GM18508 (cell line): ENCODE results near the gene SCARB1.

Experiments used
- ATAC-seq: cut with Tn5 transposase; IDR thresholded peaks from one replicate; pipeline ENCODE4 v1.9.1; 2021; ENCODE audit warnings: moderate number of reproducible peaks; ENCODE audit not compliant: insufficient read depth, unreplicated experiment

The SCARB1 gene

DNA sequence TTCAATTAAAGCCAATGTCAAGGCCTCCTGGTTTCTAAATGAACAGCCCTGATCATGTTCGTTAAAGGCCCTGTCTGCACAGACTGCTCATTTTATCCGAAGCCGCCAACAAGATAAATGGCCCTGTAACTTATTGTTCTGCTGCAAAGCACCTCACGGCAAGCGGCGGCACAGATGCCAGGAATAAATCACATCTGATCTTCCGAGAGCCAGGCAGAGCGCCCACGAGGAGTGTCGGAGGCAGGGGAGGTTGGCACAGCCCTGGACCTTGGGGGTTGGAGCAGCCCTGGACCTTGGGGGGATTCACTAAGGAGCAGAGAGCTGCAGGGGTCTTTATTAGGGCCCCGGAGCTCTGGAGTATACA, 110.5 kb downstream of the SCARB1 start:
- ATAC-seq, result no peak

DNA sequence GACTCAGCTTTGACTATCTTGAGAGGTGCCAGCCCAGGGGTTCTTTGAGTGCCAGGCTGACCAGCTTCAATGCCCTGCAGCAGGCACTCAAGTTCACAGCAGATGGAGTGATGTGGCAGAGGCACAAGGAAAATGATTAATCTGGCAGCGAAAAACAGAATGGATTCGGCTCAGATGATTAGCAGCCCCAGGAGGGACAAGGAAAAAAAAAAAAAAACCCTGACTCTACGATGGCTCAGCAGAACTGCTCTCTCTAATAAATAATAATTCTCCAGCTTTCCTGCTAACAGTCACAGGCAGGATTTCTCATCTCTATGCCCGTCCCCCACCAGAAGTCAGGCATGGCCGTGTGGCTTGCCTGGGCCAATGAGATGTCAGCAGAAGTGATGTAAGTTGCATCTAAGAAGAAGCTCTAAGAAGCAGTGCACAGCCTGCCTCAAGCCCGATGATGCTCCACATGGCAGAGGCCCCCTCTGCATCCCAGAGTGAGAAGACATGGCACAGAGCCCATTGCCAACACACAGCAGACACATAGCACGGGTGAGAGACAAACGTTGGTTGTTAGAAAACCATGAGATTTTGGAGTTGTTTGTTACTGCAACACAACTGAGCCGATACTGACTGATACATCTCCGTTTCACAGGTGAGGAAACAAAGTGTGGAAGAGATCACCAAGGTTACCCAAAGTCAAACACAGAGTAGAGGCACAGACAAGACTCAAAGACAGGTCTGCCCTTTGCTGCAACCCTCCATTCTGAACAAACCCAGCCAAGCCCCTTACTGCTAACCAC, 111.0 kb downstream of the SCARB1 start:
- ATAC-seq, result no peak

DNA sequence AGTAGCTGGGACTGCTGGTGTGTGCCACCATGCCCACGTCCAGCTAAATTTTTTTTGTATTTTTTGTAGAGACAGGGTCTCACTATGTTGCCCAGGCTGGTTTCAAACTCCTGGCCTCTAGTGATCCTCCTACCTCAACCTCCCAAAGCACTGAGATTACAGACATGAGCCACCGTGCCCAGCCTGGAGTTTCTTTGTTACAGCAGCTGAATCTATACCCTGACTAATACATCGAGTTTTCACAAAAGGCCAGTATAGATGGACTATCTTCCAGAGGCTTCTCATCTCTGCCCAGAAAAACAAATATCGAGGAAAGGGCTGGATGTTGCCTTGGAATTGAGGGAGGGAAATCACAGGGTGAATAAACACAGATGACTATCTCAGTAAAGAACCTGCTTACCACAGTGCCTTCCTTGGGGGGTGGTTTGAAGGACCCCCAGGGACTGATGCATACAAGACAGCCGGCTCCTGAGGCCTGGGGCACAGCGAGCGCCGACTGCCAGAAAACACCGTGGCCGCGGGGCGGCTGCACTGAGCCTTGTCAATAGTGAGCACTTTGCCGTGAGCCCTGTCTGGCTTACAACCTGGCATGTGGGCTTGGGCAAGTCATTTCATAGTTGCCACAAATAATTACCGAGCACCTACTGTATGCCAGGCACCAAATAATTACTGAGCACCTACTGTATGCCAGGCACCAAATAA, 111.9 kb downstream of the SCARB1 start:
- no peak for ATAC-seq

DNA sequence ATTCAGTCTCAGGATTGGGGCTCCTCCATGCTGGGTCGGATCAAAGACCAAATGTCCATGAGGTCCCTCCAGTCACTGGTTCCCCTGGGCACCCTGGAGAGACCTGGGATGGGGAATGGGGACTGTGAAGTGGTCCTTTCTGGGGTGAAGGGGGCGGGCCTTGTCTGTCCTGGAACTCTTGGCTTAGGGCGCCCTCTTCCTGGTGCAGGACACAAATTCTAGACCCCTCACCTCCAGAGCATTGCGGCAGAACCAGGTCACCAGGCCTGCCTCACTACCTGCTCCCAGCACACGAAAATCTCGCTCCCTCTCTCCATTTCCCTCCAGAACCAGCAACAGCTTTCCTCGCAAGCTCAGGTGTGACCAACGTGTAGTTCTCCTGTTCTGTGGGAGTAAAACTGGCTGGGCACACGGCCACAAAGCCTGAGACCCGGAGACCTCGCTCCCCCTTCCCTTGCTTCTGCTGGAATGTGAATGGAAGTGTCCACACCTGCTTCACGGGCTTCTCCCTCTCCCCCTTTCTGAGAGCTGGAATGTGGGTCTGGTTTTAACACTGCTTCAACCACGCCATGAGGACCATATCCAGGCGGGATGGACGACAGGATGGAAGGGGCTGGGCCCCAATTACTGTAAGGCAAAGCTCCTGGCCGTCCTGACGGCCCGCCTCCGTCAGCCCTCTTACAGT, 112.7 kb downstream of the SCARB1 start:
- no peak for ATAC-seq

DNA sequence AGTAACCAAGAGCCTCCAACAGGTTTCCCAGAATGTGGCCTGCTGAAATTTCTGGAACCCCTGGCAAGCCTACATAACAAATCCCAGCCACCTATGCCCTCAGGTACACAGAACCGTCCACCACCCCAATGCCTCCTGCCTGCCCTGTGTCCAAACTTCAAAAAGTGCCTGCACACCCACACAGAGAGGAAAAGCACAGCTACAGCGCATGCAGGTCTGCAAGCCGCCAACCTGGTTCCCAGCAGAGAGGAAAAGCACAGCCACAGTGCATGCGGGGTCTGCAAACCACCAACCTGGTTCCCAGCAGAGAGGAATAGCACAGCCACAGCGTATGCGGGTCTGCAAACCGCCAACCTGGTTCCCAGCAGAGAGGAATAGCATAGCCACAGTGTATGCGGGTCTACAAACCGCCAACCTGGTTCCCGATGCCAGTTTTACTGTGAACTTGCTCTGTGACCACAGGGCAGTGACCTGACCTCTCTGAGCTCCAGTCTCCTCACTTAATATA, 113.5 kb downstream of the SCARB1 start:
- ATAC-seq, result no peak

DNA sequence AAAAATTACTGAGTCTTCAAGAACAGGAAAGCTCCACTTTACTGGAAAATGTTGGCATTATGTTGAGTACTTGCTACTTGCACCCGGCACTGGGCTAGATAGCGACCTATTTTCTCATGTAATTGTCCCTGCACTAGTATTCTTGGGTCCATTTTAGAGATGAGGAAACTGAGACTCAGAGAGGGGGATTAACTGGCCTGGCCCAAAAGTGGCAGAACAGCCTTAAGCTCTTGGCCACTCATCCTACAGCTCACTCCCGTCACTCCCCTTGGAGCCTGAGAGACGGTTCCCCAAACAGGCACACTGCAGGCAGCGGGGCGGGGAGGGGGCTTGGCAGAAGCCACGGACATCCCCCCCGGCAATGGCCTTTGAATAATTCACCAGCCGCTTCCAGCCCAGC, 113.9 kb downstream of the SCARB1 start:
- ATAC-seq, result no peak

DNA sequence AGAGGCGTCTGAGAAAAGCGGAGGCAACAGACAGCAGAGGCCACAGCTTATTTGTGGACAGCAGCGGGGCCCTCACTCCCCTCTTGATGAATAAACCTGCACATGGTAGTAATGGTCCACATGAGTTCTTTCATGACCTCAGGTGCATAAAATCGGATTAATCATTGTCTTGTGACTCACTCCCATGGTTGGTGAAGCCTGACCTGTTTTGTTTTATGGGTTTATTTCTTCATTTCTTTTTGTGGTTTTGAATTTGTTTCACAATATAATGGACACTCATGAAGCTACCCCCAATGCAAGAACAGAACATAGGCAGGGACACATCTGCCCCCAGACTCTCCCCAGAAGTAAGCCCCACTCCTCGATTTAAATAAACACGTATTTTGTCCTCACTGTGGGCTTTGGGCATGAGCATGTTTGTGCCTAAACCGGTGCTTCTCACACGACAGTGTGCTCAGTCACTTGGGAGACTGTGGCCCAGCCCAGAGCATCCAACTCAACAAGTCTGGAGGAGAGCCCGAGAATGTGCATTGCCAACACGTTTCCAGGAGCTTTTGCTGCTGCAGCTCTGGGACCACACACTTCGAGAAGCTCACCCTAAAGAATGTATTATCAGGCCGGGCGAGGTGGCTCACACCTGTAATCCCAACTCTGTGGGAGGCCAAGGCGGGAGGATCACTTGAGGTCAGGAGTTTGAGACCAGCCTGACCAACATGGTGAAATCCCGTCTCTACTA, 116.1 kb downstream of the SCARB1 start:
- no peak for ATAC-seq

DNA sequence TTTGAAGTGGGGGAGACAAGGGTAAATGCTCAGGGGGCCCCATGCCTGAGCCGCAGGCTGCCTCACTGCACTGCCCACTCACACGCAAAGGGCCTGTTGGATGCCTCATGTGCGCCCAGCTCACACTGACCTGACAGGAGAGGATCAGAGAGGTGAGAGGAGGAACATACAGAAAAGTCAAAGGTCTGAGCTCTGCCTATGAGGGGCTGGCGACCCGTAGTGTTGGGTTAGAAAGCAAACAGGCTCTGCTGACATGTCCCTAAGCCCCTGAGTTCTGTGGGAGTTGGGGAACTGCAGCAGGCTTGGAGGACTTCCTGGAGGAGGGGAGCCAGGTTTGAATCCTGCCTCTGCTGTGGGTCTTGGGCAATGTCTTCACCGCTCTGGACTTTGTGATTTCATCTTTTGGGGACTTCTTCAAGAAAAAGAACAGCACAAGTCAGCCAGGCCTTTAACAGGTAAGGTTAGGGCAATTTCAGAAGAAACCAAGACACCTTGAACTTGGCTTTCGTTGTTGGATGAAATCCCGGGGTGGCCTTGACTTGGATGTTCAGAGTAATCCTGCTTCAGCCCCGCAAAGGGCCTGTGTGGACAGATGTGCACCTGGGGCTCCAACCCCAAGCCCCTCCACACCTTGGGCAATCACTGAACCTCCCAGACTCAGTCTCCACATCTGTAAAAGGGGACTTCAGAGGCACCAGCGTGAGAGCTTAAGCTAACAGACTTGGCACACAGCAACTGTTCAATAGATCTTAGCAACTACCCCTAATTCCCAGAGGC, 116.8 kb downstream of the SCARB1 start:
- no peak for ATAC-seq

DNA sequence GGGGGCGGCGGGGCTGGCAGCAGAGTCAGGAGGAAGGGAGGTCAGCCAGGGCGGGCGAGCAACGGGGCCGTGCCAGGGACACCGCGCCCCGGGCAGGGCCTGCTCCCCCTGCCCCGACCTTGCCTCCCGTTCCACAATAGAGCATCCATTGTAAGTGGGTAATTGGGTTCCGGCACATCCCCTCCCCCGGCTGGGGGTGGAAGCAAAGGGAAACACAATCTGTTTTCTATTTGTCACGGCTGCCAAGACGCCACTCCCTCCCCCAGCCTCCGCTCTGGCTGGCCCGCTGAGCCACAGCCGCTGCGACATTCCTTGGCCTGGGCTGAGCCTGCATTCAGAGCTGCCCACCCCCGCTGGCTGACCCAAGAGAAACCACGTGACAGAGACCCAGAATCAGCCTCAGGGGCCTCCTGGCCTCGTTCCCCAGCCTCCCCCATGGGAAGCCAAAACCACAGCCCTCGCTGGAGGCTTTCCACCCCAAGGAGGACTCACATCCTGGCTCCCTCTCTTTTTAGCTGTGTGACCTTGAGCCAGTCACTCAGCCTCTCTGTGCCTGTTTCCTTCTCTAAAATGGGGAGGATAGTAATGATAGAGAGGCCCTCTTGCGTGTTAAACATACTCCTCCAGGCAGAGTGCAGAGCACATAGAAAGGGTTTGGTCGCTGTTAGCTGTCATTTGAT, 117.6 kb downstream of the SCARB1 start:
- no peak for ATAC-seq

DNA sequence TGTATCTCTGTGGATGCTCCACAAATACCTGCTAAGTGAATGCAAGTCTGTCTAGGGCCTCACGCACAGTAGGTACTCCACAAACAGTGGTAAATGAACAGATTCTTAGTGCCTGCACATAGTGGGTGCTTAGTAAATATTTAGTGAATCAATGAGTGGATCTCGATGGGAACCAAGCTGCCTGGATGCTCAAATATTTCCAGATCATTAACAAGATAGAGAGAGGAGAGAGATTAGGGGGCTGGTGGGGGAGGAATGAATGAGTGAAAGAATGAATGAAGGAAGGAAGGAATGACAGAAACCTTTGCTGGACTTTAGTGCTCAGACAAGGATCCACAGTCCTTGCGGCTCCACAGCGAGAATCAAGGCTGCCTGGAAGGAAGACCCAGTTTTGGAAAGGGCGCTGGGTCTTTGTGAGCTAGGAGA, 118.2 kb downstream of the SCARB1 start:
- no peak for ATAC-seq

DNA sequence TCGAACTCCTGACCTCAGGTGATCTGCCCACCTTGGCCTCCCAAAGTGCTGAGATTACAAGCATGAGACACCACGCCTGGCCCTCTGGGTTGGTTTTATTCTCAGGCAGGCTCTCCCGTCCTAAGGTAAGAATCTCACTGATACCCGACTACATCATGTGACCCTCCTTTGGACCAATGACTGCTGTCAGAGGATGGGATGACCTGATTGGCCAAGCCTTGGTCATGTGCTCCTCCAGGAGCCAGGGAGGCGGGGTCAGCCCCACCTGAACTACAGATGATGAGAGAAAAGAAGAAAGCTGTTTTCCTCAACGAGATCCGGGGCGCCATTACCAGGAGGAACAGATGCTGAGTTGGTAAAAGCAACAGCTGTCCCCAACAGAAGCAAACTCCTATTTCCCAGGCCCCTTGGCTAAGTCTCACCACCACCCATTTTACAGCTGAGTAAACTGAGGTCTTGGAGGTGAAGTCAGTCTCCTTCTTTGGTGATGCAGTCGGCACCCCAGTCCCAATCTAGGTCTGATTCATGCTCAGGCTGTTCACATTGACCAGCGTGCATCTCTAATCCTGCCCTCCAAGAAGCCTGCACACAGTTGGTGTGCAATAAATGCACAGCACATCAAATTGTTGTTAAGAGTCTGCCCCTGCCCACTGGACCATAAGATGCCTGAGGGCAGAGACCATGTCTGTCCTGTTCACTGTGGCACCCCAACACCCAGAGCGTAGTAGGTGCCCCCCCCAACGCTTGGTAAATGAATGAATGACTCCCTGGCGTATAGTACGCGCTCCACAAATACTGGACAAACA, 118.8 kb downstream of the SCARB1 start:
- no peak for ATAC-seq

DNA sequence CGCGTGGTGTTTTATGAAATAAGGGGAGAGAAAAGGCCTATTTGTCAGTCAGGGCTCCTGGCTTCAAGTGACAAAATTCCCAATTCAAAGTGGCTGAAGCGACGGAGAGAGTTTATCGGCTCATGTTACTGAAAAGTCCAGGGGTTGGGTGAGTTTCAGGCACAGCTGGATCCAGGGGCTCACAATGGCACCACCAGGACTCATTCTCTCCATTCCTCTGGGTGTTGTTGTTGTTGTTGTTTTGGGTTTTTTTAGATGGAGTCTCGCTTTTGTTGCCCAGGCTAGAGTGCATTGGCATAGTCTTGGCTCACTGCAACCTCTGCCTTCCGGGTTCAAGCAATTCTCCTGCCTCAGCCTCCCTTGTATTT, 119.4 kb downstream of the SCARB1 start:
- ATAC-seq, result no peak

DNA sequence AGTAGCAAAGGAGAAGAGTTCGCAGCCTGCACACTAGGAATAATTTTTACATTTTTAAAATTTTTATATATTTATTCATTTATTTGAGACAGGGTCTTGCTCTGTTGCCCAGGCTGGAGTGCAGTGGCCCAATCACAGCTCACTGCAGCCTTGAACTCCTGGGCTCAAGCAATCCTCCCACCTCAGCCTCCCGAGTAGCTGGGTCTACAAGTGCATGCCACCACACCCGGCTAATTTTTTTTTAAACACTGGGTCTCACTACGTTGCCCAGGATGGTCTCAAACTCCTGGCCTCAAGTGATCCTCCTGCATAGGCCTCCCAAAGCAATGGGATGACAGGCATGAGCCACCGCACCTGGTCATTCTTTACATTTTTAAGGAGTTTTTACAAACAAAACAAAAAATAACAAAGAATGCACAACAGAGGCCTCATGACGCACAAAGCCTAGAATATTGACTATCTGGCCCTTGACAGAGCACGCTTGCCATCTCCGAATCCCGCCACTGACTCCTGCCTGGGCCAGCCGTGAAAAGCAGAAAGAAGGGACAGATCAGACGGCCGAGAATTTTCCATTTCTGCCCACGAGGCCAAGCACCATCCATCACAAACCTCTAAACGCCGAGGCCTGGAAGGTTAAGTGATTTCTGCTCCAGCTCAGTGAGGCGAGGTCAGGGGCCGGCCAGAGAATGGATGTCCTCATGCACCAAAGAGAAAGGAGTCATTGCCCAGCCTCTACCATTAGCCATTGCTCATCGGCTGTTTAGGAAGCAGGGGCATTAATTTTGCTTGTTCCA, 120.0 kb downstream of the SCARB1 start:
- ATAC-seq, result no peak

DNA sequence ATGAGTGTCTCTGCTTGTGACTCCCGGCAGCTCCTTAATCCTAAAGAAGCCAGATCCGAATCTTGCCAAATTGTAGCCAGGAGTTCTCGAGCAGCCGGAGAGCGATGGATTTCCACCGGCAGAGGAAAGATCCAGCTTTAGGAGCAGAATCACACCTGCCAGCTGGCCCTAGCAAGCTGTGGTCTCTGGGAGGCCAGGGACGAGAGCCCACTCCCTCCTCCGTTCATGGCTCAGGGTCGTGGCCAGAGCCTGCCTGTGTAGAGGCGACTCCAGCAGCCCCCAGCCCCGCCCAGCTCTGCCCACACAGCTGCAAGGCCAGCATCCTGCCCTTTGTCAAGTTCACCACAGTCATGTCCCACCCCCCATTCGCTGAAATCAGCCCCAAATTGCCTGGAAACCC, 121.0 kb downstream of the SCARB1 start:
- no peak for ATAC-seq

DNA sequence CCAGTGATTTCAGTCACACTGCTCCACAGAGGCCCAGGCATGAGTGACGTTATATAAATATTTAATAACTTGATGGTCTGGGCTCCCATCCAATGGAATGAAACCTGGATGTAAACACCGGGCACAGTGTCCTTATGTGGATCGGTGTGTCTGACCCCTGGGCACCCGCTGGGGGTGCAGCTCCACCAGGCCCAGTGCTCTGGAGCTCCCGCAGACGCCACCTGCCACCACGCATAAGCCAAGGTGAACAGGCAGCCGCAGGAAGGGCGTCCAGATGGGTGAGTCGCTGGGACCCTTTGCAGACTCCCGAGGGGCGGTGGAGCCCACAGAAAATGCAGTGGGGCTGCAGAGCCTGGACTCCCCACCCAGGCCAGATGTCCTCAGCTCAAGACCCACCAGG, 121.6 kb downstream of the SCARB1 start:
- no peak for ATAC-seq

DNA sequence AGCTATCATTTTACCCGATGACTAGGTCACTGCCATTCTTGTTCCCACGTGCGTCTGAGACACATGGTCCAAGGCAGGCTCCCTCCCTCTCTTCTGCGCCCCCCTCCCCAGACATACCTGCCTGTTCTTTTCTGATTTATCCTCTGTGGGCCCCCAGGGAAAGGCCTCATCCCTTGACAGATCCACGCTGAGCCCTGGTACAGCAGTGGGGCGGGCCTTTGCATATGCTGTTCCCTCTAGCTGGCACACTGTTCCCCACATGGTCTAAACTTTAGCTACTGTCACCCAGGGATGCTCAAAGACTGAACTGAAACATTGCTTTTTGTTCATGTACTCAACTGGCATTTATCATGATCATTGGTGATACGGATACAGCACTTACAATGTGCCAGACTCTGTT, 122.5 kb downstream of the SCARB1 start:
- no peak for ATAC-seq

DNA sequence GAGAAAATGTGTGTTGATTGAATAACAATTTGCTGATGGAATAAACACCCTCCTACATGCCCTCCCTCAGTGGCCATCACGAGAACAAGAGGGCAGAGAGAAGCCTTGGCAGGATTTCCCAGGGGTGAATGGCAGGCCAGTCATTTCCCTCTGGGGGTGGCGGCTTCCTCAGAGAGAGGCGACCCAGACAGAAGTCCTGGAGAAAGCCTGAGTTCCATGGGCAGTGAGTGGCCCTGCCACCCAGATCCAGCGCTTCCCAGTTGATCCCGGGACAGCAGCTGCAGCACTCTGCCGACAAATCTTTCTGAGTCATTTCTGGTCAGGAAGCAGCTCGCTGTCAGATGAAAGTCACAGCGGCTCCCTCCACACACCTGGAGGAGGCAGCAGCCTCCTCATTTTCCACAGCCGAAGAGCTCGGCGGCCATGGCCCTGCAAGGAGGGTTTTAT, 123.0 kb downstream of the SCARB1 start:
- no peak for ATAC-seq
